ENCODE data around the gene OR2AE1.

OR2AE1 gene

DNA sequence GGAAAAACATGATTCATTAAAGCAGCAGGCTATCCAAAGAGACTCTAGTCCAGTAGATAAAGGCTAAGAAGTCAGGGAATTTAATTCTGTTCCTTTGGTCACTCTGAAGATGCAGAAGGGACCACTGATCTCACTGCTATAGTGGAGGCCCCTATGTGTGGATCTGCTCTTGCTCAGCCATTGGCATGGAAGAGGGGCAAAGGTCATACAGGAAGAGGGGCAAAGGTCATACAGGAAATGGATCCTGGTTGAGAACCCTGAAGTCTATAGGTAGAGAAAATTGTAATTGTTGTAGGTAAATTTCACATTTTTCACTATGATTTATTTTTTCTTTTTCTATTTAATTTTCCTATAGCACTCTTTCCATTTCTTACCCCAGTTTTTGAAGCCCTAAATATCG is 21.6 kb downstream of the OR2AE1 start:
- DNase-seq: no peak

GRCh38 chr7:99848420-99849216 is 28.2 kb downstream of the OR2AE1 start:
- DNase-seq: no peak

DNA sequence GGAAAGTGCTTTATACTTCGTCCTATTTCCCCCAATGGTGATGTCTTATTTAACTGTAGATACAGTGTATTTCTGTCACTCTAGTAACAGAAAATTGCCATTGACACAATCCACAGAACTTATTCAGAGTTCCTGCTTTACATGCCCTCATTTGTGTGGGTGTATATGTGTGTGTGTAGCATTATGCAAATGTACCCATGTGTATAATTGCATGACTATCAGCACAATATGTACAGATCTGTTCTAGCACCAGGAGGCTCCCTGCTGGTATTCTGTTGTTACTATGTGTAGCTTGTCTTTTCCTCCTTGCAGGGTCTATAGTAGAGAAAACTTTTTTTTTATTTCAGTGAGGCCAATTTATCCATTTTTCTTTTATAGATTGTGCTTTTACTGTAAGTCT is 32.5 kb downstream of the OR2AE1 start:
- DNase-seq: no peak

- peak; percentile 47 for DNase-seq
Measured at GRCh38 chr7:99843808-99844207, 33.0 kb downstream of the OR2AE1 start.

DNA sequence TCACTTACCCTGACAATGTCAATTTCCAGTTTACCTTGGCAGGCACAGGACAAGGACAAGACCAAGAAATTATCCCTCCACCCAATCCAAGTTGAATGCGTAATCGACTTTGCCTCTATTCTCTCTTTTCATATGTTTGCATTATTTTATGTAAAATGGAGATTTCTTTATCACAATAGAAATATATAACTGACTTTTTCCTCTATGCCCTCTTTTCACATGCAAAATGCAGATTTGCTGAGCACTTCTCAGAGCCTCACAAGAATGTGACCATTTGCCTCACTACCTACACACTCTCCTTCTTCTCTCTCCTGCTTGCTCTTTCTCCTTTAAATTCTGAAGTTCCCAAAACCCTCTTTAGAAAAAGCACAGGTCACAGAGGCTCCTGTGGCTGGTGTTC is 33.9 kb downstream of the OR2AE1 start:
- no peak for DNase-seq

GRCh38 chr7:99840136-99840869 is 36.5 kb downstream of the OR2AE1 start:
- no peak for DNase-seq

DNA sequence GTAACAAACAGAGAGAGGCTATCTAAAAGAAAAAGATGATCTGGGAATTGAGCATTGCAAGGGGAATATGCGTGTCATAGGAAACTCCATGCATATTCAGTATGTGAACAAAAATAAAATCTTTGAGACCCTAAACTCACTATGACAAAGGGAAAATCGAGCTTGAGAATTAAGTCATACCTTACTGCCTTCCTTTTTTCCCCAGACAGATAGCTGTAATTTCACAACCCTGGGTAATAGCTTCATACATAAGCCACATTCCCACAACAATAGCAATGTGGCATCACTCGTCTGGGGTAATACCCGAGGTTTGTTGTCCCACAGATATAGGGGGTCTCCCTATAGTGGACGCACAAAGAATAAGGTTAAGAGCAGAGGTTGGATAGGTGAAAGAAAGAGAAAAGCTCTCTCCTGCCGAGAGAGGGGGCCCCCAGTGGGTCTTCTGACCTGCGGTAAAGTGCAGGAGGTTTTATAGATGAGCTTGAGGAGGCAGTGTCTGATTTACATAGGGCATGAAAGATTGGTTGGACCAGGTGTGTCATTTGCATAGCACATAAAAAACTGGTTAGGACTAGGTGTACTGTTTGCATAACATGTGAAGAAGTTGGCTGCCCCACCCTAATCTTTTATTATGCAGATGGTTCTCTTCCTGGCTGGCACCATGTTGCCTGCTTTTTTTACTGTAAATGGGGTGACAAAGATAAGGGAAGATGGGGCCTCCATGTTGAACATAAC is 37.4 kb downstream of the OR2AE1 start:
- DNase-seq: no peak

DNA sequence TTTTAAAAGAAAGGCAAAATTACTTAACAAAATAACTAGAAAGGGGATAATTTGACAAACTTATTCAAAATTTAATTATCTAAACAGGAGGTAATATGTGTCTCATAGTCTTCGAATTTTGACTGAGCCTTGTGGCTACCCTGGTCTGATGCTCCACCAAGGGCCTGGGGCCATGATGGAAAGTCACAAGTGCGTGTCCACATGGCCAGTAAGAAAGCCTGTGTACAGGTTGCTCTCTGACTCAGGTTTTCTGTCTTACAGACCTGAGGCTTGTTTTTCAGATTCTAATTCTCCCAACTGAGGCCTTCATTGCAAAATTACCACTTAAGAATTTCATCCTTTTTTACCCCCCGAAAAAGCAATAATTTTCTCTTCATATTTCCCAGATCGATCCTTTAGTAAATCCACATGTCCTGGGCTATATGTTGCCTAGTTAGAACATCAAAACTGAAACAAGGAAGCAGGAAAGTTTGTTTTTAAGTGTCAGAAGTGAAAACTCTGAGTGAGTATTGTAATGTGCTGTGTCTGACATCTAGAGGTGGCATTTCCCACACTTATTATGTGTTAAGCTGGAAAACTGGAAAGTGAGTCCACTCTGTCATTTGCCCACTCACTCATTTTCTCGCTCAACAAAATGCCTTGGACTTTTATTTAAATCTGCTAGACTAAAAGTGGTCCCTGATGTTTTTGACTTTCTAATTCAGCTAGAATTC is 39.0 kb downstream of the OR2AE1 start:
- no peak for DNase-seq

GRCh38 chr7:99835189-99835588 is 41.6 kb downstream of the OR2AE1 start:
- DNase-seq: no peak

GRCh38 chr7:99834382-99834781 is 42.5 kb downstream of the OR2AE1 start:
- DNase-seq: no peak

GRCh38 chr7:99833289-99833877 is 43.5 kb downstream of the OR2AE1 start:
- no peak for DNase-seq

DNA sequence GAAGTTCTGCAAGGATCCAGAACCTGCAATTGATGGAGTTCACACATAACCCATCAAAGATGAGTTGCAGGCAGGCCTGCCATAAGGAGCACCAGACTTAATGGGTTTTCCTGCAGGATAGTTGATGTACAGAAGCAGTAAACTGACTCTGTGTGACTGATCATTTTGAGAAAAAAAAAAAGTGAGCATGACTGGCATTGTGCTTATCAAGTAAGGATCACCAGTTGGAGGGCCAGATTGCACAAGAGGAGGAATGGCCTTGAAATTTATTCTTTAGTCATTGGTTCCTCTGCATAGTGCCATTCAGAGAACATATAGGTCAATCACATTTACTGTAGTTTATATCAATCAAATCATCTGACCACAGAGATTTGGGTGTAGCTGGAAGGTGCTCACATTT is 45.2 kb downstream of the OR2AE1 start:
- DNase-seq: no peak

DNA sequence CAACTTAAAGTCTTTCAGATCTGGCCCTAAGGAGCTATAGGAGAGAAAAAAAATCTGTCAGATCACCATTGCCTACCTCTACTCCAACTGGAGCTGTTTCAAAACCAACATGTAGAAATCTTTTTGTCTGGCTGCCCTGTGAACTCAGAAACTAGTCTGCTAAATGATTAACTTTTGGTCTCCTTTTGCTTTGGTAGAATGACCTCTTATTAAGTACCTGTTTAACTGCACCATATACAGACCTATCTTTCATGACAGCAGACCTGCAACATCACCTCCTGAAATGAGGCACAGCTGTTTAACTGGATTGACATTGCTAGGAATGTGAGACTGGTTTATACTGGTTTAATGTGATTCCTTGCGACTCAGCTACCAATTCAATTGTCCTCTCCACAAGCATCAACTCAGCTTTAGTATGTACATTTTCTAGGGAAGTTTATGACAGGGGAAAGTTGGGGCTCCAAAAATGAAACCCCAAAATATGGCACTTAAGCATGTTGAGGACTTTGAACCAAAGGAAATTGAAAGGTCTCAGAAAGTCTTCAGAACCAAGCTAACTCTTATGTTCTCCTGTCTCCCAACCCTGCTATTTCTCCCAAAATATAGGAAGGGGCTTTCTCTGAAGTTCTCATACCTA is 47.2 kb downstream of the OR2AE1 start:
- no peak for DNase-seq

DNA sequence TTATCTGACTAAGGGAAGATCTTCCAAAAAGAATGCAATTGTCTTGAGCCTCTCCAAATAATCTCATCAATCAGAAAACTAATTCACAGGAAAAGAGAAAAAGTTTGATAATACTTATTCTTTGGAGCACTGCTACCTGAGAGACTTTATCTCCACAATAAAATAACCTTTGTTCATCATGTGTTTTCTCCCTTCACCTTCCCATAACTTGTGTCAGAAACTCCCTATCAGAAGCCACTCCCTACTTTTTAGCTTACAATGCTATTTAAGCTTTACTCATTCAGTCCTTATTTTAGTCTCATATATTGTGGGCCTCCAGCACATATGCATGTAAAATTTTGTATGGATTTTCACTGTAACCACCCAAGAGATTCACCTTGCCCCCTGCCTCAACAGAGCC is 48.0 kb downstream of the OR2AE1 start:
- DNase-seq: no peak

DNA sequence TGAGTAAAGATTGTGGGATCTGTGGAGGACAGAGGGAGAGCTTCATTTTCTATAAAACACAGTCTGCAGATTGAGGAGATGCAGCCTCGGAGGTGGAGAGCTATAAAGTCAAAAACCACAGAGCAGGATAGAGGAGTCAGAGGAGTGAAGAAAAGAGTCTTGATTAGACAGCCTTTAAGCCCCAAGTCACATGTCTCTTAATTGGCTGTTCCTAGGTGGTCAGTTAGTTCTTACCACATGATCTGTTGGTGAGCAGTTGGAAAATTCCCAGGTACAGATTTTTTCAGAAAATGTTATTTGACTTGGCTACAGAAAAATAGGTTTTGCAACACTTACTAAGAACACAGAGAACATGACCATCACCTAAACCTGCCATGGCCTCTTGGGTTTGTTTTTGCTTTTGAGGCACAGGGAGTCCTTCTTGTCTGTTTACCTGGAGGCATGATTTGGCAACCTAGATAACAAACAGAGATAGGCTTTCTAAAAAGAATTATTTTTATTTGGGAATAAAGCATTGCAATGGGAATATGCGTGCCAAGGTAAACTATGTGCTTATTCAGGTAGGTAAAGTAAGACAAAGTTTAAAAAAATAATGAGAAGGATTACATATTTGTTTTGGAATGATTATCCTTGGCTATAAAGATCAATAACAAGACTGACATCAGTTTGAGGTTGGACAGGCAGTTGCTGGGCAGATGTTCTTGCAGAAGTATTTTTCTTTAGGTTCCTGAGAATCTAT is 49.6 kb downstream of the OR2AE1 start:
- DNase-seq: no peak
